HG03520 (cell line): ENCODE measurements around the gene ESPNL.

ENCODE experiments used
- ATAC-seq: cut with Tn5 transposase; IDR thresholded peaks from one replicate; pipeline ENCODE4 v1.9.1; 2021; ENCODE audit warnings: mild to moderate bottlenecking, moderate library complexity; ENCODE audit not compliant: unreplicated experiment

Gene ESPNL

GRCh38 chr2:238097988-238098871, 1.9 kb upstream of the ESPNL start:
- ATAC-seq: peak; percentile 58

- ATAC-seq: peak; percentile 25
Observed at GRCh38 chr2:238098901-238099713, 1.0 kb upstream of the ESPNL start.

GRCh38 chr2:238099714-238100048, 459 bp upstream of the ESPNL start:
- ATAC-seq: no peak

- ATAC-seq: no peak
Observed at GRCh38 chr2:238100821-238101771, 956 bp downstream of the ESPNL start.

- ATAC-seq: no peak
Observed at GRCh38 chr2:238101891-238102841, 2.0 kb downstream of the ESPNL start.

- ATAC-seq: no peak
Observed at GRCh38 chr2:238102865-238103264, 2.7 kb downstream of the ESPNL start.

GRCh38 chr2:238103465-238104225, 3.5 kb downstream of the ESPNL start:
- ATAC-seq: no peak

GRCh38 chr2:238104226-238104690, 4.1 kb downstream of the ESPNL start:
- ATAC-seq: no peak

- ATAC-seq: no peak
Observed at GRCh38 chr2:238104691-238105371, 4.7 kb downstream of the ESPNL start.

GRCh38 chr2:238105506-238106338, 5.6 kb downstream of the ESPNL start:
- no peak for ATAC-seq

- ATAC-seq: no peak
Observed at GRCh38 chr2:238106339-238106697, 6.2 kb downstream of the ESPNL start.

- peak; percentile 31 for ATAC-seq
Observed at GRCh38 chr2:238106698-238107524, 6.8 kb downstream of the ESPNL start.

GRCh38 chr2:238107525-238108422, 7.6 kb downstream of the ESPNL start:
- ATAC-seq: peak; percentile 80

- ATAC-seq: no peak
Observed at GRCh38 chr2:238108423-238109183, 8.5 kb downstream of the ESPNL start.

GRCh38 chr2:238113611-238114010, 13.5 kb downstream of the ESPNL start:
- no peak for ATAC-seq
